Muscle of back (tissue), 11 donors: Measurements from ENCODE around the gene JDP2. TPM values are rescaled to one million over a fixed set of nuclear protein-coding genes. Genes with fewer than 3 reads are reported as not detected.
A peak's percentile ranks its signal among the peaks of the same experiment; 100 is the strongest.

ENCODE experiments used
- DNase-seq, 3 donors: peaks; one replicate each; pipeline versions ENCODE4 v3.0.0 to v3.0.0-alpha.2; 2013
- polyA plus RNA-seq, 10 donors: library from polyadenylated mRNA; unstranded; fragments of 120-200 nt; gene quantifications; one replicate each; pipeline ENCODE4 v1.2.1, GENCODE V29; 2013; ENCODE audit not compliant: insufficient read length in 10 of 10

Gene JDP2
- polyA plus RNA-seq, 10 donors = 41.2 to 65.0 (median 46.5) TPM

- no peak for DNase-seq
Measured at GRCh38 chr14:75406102-75406501, 21.7 kb upstream of the JDP2 start.

GRCh38 chr14:75406856-75407255 is 21.0 kb upstream of the JDP2 start:
- no peak for DNase-seq

- DNase-seq = peak in 2 of 3 donors; percentile 54 to 61
Measured at GRCh38 chr14:75409316-75410205, 18.3 kb upstream of the JDP2 start.

- no peak for DNase-seq
Measured at GRCh38 chr14:75411214-75411540, 16.6 kb upstream of the JDP2 start.

- no peak for DNase-seq
Measured at GRCh38 chr14:75413013-75413412, 14.8 kb upstream of the JDP2 start.

GRCh38 chr14:75417674-75418073 is 10.1 kb upstream of the JDP2 start:
- DNase-seq = no peak

- DNase-seq = no peak
Measured at GRCh38 chr14:75418850-75419768, 8.7 kb upstream of the JDP2 start.

GRCh38 chr14:75422169-75422568 is 5.7 kb upstream of the JDP2 start:
- no peak for DNase-seq

GRCh38 chr14:75424496-75424895 is 3.3 kb upstream of the JDP2 start:
- no peak for DNase-seq

GRCh38 chr14:75425446-75425845 is 2.4 kb upstream of the JDP2 start:
- no peak for DNase-seq

- DNase-seq = no peak
Measured at GRCh38 chr14:75426332-75427125, 1.3 kb upstream of the JDP2 start.

GRCh38 chr14:75427126-75427481 is 718 bp upstream of the JDP2 start:
- no peak for DNase-seq

GRCh38 chr14:75428230-75429104 is 645 bp downstream of the JDP2 start:
- peak in 2 of 3 donors; percentile 40 to 64 for DNase-seq

- DNase-seq = peak in 1 of 3 donors; percentile 54
Measured at GRCh38 chr14:75429562-75429961, 1.7 kb downstream of the JDP2 start.

- no peak for DNase-seq
Measured at GRCh38 chr14:75430116-75430515, 2.3 kb downstream of the JDP2 start.

- peak; percentile 64 to 88 (median 77) for DNase-seq
Measured at GRCh38 chr14:75430526-75430925, 2.7 kb downstream of the JDP2 start.

- no peak for DNase-seq
Measured at GRCh38 chr14:75430976-75431375, 3.2 kb downstream of the JDP2 start.

- no peak for DNase-seq
Measured at GRCh38 chr14:75431827-75432226, 4.0 kb downstream of the JDP2 start.

- no peak for DNase-seq
Measured at GRCh38 chr14:75432411-75432810, 4.6 kb downstream of the JDP2 start.

- peak in 1 of 3 donors; percentile 46 for DNase-seq
Measured at GRCh38 chr14:75433631-75434071, 5.8 kb downstream of the JDP2 start.
